ENCODE measurements around the gene LY6G6C.
"Not testable (repeated sequence)": the region's sequence is repeated elsewhere in the genome, so short reads cannot be mapped to it uniquely, and the experiment has no call there.

Gene LY6G6C

DNA sequence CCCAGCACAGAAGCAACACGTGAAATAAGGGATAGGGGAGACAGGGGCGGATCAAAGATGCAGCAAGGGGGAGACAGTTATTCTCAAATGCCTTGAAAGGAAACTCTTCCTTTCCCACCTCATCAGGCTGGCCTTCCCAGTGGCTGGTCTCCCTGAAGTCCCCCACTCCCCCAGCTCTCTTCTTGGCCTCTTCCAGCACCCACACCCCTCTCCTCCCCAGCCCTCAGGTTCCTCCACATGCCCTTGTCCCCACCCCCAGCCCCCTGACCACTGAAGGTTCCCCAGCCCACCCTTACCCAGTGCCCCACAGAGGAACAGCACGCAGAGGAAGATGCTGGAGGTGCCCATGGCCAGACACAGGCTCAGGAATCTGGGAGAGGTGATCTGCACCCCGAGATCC lies 8.1 kb downstream of the LY6G6C start:
- no peak for DNase-seq (ENCODE audit: low spot score)
- in situ Hi-C loops (cut with MboI; ENCODE audit: low pct_unique_long_range_greater_than_20kb, low sequenced_read_pairs, unreplicated experiment) = no loop called here
- no peak for TF ChIP-seq CTCF (IDR thresholded peaks at IDR 0.05; ENCODE audit: extremely low read depth, insufficient read depth, missing control alignments)

- no peak for TF ChIP-seq CTCF (IDR thresholded peaks at IDR 0.05; ENCODE audit: extremely low read depth, insufficient read depth, missing control alignments)
- DNase-seq (ENCODE audit: low spot score) = no peak
- in situ Hi-C loops (cut with MboI; ENCODE audit: low pct_unique_long_range_greater_than_20kb, low sequenced_read_pairs, unreplicated experiment) = no loop called here
Observed at GRCh38 chr6:31712296-31712695, 9.2 kb downstream of the LY6G6C start.

- TF ChIP-seq CTCF (IDR thresholded peaks at IDR 0.05; ENCODE audit: extremely low read depth, insufficient read depth, missing control alignments) = no peak
- DNase-seq (ENCODE audit: low spot score) = no peak
- in situ Hi-C loops (cut with MboI; ENCODE audit: low pct_unique_long_range_greater_than_20kb, low sequenced_read_pairs, unreplicated experiment) = no loop called here
Observed at GRCh38 chr6:31711233-31711632, 10.3 kb downstream of the LY6G6C start.

GRCh38 chr6:31710523-31711219 lies 10.9 kb downstream of the LY6G6C start:
- DNase-seq (ENCODE audit: low spot score) = no peak
- in situ Hi-C loops (cut with MboI; ENCODE audit: low pct_unique_long_range_greater_than_20kb, low sequenced_read_pairs, unreplicated experiment) = no loop called here
- TF ChIP-seq CTCF (IDR thresholded peaks at IDR 0.05; ENCODE audit: extremely low read depth, insufficient read depth, missing control alignments) = no peak

DNA sequence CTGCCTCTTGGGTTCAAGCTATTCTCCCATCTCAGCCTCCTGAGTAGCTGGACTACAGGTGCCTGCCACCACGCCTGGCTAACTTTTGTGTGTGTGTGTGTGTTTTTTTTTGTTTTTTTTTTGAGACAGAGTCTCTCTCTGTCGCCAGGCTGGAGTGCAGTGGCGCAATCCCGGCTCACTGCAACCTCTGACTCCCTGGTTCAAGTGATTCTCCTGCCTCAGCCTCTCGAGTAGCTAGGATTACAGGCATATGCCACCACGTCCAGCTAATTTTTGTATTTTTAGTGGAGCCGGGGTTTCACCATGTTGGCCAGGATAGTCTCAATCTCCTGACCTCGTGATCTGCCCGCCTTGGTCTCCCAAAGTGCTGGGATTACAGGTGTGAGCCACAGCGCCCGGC lies 12.4 kb downstream of the LY6G6C start:
- in situ Hi-C loops (cut with MboI; ENCODE audit: low pct_unique_long_range_greater_than_20kb, low sequenced_read_pairs, unreplicated experiment) = not testable (repeated sequence)

DNA sequence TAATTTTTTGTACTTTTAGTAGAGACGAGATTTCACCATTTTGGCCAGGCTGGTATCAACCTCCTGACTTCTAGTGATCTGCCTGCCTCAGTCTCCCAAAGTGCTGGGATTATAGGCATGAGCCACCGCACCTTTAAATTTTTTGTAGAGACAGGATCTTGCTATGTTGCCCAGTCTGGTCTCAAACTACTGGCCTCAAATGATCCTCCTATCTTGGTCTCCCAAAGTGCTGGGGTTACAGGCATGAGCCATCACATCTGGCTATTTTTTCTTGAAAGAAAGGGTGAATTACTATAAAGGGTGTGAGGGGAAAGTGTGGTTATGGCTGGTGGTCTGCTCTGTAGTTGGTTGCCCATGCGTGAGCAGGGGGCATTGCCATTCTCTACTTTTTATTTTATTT lies 13.3 kb downstream of the LY6G6C start:
- no peak for DNase-seq (ENCODE audit: low spot score)
- in situ Hi-C loops (cut with MboI; ENCODE audit: low pct_unique_long_range_greater_than_20kb, low sequenced_read_pairs, unreplicated experiment) = no loop called here
- TF ChIP-seq CTCF (IDR thresholded peaks at IDR 0.05; ENCODE audit: extremely low read depth, insufficient read depth, missing control alignments) = no peak

More for the DNA sequence above, 12.4 kb downstream of the LY6G6C start:
- not testable (repeated sequence) for DNase-seq (ENCODE audit: low spot score)

DNA sequence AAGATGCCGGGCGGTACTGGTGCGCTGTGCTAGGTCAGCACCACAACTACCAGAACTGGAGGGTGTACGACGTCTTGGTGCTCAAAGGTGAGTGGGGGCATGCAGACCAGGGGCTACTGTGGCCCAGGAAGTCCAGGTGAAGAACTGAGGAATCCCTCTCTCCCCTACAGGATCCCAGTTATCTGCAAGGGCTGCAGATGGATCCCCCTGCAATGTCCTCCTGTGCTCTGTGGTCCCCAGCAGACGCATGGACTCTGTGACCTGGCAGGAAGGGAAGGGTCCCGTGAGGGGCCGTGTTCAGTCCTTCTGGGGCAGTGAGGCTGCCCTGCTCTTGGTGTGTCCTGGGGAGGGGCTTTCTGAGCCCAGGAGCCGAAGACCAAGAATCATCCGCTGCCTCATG lies 13.8 kb downstream of the LY6G6C start:
- TF ChIP-seq CTCF (IDR thresholded peaks at IDR 0.05; ENCODE audit: extremely low read depth, insufficient read depth, missing control alignments) = no peak
- DNase-seq (ENCODE audit: low spot score) = no peak
- in situ Hi-C loops (cut with MboI; ENCODE audit: low pct_unique_long_range_greater_than_20kb, low sequenced_read_pairs, unreplicated experiment) = no loop called here
